RPMI7951 (cell line): ENCODE data around the gene TMEM203. TPM values are rescaled to one million over a fixed set of nuclear protein-coding genes. Genes with fewer than 3 reads are reported as not detected.
A peak's percentile ranks its signal among the peaks of the same experiment; 100 is the strongest.

ENCODE experiments used
- DNase-seq: peaks from one replicate; pipeline ENCODE4 v3.0.0-alpha.2; 2012; ENCODE audit warnings: low read depth
- total RNA-seq: library from RNA; depleted of rRNA; stranded (reverse); fragments of >200 nt; shearing (Covaris generic); gene quantifications from 2 replicates; pipeline ENCODE4 v1.2.3, GENCODE V29; 2014

TMEM203 gene
- total RNA-seq, 1 experiment from 2014 or later, result 40.0 TPM

GRCh38 chr9:137230705-137231371 is 25.4 kb upstream of the TMEM203 start, which contains the start of gene SLC34A3:
SLC34A3 (plus strand) TSS chr9:137230901; CDS start chr9:137231703, 802 bp downstream.
- DNase-seq, result no peak

- no peak for DNase-seq
Observed at GRCh38 chr9:137229903-137230704, 24.7 kb upstream of the TMEM203 start.

GRCh38 chr9:137228968-137229896 is 23.8 kb upstream of the TMEM203 start:
- no peak for DNase-seq

GRCh38 chr9:137228506-137228967 is 23.1 kb upstream of the TMEM203 start:
- no peak for DNase-seq

- DNase-seq, result no peak
Observed at GRCh38 chr9:137227853-137228505, 22.5 kb upstream of the TMEM203 start.

- peak; percentile 63 for DNase-seq
Observed at GRCh38 chr9:137227054-137227852, 21.8 kb upstream of the TMEM203 start, which contains the start of gene RNF224. RNF224 (plus strand) TSS chr9:137227502; CDS start chr9:137228336, 834 bp downstream.

- DNase-seq, result peak; percentile 41
Observed at GRCh38 chr9:137226338-137227053, 21.0 kb upstream of the TMEM203 start.

- DNase-seq, result no peak
Observed at GRCh38 chr9:137225699-137226331, 20.4 kb upstream of the TMEM203 start.

- DNase-seq, result no peak
Observed at GRCh38 chr9:137224830-137225694, 19.6 kb upstream of the TMEM203 start, which contains the start of gene CYSRT1. CYSRT1 (plus strand) TSS chr9:137225174; CDS start chr9:137225622, 448 bp downstream.

- peak; percentile 96 for DNase-seq
Observed at GRCh38 chr9:137223078-137223970, 17.9 kb upstream of the TMEM203 start.

- DNase-seq, result no peak
Observed at GRCh38 chr9:137222190-137223077, 17.0 kb upstream of the TMEM203 start, which contains the start of gene RNF208. RNF208 (minus strand) TSS chr9:137222240; CDS start chr9:137221212, 1,028 bp downstream.

- DNase-seq, result no peak
Observed at GRCh38 chr9:137221506-137222111, 16.2 kb upstream of the TMEM203 start.

GRCh38 chr9:137221095-137221505 is 15.7 kb upstream of the TMEM203 start:
- DNase-seq, result no peak

GRCh38 chr9:137220317-137221094 is 15.1 kb upstream of the TMEM203 start:
- no peak for DNase-seq
